ENCODE data around the gene SLC44A1.

DNA sequence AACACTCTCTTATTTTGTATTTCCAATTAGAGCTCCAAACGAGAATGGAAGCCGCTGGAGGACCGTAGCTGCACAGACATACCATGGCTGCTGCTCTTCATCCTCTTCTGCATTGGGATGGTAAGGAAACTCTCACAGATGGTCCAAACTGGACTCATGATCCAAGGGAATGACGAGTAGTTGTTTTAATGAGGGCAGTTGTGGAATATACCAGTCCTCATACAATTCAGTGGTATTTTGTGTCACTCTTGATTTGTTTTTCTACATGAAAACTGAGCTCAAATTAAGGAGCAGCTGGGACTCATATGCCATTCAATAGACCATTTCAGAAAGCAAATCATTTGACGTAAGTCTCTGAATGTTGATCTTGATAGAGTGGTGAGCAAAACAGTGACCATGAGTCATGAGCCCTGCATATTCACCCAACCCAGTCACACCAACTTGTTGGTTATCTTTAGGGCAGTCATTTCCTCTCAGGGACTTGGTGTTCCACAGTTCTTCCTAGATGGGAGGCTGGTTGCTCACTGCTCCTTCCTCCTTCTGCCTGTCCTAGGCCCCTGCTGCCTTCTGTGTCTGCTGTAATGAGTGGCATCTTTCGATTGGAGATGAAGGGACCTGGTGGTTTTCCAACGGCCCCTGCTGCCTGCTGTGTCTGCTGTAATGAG, 54.9 kb downstream of the SLC44A1 start:
- TF ChIP-seq POLR2AphosphoS5 (IDR thresholded peaks at IDR 0.05): peak in 2 of 3 donors; percentile 11 to 66
- TF ChIP-seq, protein P1, sequence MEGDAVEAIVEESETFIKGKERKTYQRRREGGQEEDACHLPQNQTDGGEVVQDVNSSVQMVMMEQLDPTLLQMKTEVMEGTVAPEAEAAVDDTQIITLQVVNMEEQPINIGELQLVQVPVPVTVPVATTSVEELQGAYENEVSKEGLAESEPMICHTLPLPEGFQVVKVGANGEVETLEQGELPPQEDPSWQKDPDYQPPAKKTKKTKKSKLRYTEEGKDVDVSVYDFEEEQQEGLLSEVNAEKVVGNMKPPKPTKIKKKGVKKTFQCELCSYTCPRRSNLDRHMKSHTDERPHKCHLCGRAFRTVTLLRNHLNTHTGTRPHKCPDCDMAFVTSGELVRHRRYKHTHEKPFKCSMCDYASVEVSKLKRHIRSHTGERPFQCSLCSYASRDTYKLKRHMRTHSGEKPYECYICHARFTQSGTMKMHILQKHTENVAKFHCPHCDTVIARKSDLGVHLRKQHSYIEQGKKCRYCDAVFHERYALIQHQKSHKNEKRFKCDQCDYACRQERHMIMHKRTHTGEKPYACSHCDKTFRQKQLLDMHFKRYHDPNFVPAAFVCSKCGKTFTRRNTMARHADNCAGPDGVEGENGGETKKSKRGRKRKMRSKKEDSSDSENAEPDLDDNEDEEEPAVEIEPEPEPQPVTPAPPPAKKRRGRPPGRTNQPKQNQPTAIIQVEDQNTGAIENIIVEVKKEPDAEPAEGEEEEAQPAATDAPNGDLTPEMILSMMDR (IDR thresholded peaks at IDR 0.05): no peak
